Astrocyte (in vitro differentiated cells and primary cell): ENCODE data around the gene CBFA2T2. TPM values are rescaled to one million over a fixed set of nuclear protein-coding genes. Genes with fewer than 3 reads are reported as not detected.

Source experiments
- DNase-seq: peaks from one replicate; pipeline ENCODE4 v3.0.0-alpha.2; 2010; ENCODE audit warnings: low read depth
- FAIRE-seq: peaks from 2 replicates; lab custom pipeline; 2011; peaks lifted over from hg19 to GRCh38; lab: Jason Lieb, UNC
- H2AFZ ChIP-seq: 2 replicates; pipeline ENCODE4 v1.6.0; 2012; ENCODE audit warnings: low read depth, low read length, inconsistent platforms
- H3K27ac ChIP-seq: 2 replicates; pipeline ENCODE4 v1.5.1; 2011; ENCODE audit warnings: low read depth, low read length, inconsistent platforms
- H3K27me3 ChIP-seq: 2 replicates; pipeline ENCODE4 v1.6.0; 2011; ENCODE audit warnings: low read length, inconsistent platforms; ENCODE audit not compliant: insufficient read depth
- H3K36me3 ChIP-seq: 2 replicates; pipeline ENCODE4 v1.5.1; 2011; ENCODE audit warnings: low read length, inconsistent platforms; ENCODE audit not compliant: insufficient read depth
- H3K4me1 ChIP-seq: 2 replicates; pipeline ENCODE4 v1.5.1; 2011; ENCODE audit warnings: low read length, inconsistent platforms; ENCODE audit not compliant: insufficient read depth
- H3K4me2 ChIP-seq: 2 replicates; pipeline ENCODE4 v1.6.0; 2012; ENCODE audit warnings: low read length, inconsistent platforms
- H3K4me3 ChIP-seq: 2 replicates; pipeline ENCODE4 v1.5.1; 2011; ENCODE audit warnings: low read depth, mild to moderate bottlenecking, low read length, inconsistent platforms; ENCODE audit not compliant: insufficient read depth
- H3K79me2 ChIP-seq: 2 replicates; pipeline ENCODE4 v1.6.0; 2012; ENCODE audit warnings: mild to moderate bottlenecking, low read length, inconsistent platforms; ENCODE audit not compliant: insufficient read depth
- H3K9ac ChIP-seq: 2 replicates; pipeline ENCODE4 v1.6.0; 2012; ENCODE audit warnings: mild to moderate bottlenecking, low read length, inconsistent platforms
- H3K9me3 ChIP-seq: 2 replicates; pipeline ENCODE4 v1.5.1; 2012; ENCODE audit warnings: low read depth, mild to moderate bottlenecking, low read length, inconsistent platforms; ENCODE audit not compliant: insufficient read depth
- H4K20me1 ChIP-seq: 2 replicates; pipeline ENCODE4 v1.6.0; 2012; ENCODE audit warnings: low read length, inconsistent platforms; ENCODE audit not compliant: insufficient read depth
- H3K27ac Mint-ChIP-seq: one replicate; pipeline ENCODE4 v1.8.0; 2021; ENCODE audit warnings: mild to moderate bottlenecking, mixed read lengths; ENCODE audit not compliant: unreplicated experiment
- H3K27me3 Mint-ChIP-seq: one replicate; pipeline ENCODE4 v1.8.0; 2021; ENCODE audit warnings: low read depth, mixed read lengths; ENCODE audit not compliant: unreplicated experiment
- H3K36me3 Mint-ChIP-seq: one replicate; pipeline ENCODE4 v1.8.0; 2021; ENCODE audit warnings: low read depth, mixed read lengths; ENCODE audit not compliant: unreplicated experiment
- H3K4me1 Mint-ChIP-seq: one replicate; pipeline ENCODE4 v1.8.0; 2021; ENCODE audit warnings: low read depth, mixed read lengths; ENCODE audit not compliant: unreplicated experiment
- H3K4me3 Mint-ChIP-seq: one replicate; pipeline ENCODE4 v1.8.0; 2021; ENCODE audit warnings: mild to moderate bottlenecking, moderate library complexity, mixed read lengths; ENCODE audit not compliant: unreplicated experiment
- H3K9me3 Mint-ChIP-seq: one replicate; pipeline ENCODE4 v1.8.0; 2021; ENCODE audit warnings: mild to moderate bottlenecking, mixed read lengths; ENCODE audit not compliant: unreplicated experiment
- EZH2 ChIP-seq: IDR thresholded peaks from 2 replicates; pipeline ENCODE4 v1.6.1; 2012; ENCODE audit warnings: mild to moderate bottlenecking, low read length, inconsistent platforms; ENCODE audit not compliant: insufficient read depth
- total RNA-seq: library from RNA; stranded (reverse); gene quantifications from 2 replicates; pipeline ENCODE4 v1.2.1, GENCODE V29; 2021
- TF ChIP-seq, protein P1 (sequence below): IDR thresholded peaks from 2 replicates; pipeline ENCODE4 v1.5.1; 2011; ENCODE audit warnings: low read depth, mild to moderate bottlenecking, inconsistent platforms, low read length, moderate library complexity; ENCODE audit not compliant: insufficient read depth

The CBFA2T2 gene
- total RNA-seq, 1 donor from 2014 or later: 14.6 TPM

DNA sequence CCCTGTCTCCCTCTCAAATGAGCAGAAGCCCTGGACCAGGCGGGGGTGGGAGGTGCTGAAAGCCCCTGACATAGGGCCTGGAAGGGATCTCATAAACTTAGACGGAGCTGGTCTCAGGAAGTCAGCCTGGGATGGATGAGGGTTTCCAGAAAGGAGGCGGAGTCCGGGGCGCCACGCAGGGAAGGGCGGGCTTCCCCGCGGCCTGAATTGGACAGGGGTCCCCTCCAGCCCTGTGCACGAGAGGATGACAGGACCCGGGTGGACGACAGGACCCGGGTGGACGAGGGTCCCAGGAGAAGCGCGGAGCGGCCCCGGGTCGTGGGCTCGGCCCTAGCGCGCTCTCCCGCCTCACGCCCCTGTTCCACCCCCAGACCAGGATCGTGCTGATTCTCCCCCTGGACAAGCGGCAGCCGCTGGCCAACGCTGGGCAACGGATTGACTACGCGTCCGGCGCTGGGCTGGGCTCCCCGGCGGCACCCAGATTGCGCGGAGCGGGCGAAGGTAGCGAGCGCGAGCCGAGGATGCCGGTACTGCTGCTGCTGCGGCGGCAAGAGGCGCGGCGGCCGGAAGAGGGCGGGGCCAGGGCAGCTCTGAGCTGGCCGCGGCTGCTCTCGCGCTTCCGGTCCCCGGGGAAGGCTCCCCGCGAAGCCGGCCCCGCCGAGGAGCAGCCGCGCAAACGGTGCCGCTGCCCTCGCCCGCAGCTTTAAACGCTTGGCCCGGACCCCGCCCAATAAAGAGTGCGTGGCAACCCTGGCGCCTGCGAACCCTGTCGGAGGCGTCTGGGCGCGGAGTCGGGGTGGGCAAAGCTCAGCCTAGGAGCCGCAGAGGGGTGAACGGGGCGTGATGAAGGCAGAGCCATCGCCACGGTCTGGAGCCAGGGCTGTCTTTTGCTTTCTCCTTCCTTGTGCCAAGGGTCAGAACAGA lies 173.5 kb downstream of the CBFA2T2 start:
- H3K4me2 ChIP-seq: peak overlapping the region; percentile 91
- H3K9me3 ChIP-seq: no peaks in the 10 kb centered on the region
- H3K4me3 Mint-ChIP-seq: peak overlapping the region; percentile 82
- peak overlapping the region; percentile 86 for H3K9ac ChIP-seq
- H3K36me3 Mint-ChIP-seq: peaks cover 2% of the 10 kb centered on the region
- peaks cover 5% of the 10 kb centered on the region for H4K20me1 ChIP-seq
- H3K27ac ChIP-seq: peak overlapping the region; percentile 58
- no peaks in the 10 kb centered on the region for H3K27me3 ChIP-seq
- peak; percentile 44 for DNase-seq
- H3K4me1 ChIP-seq: peaks cover 24% of the 10 kb centered on the region
- no peaks in the 10 kb centered on the region for H3K79me2 ChIP-seq
- FAIRE-seq: no peak
- H2AFZ ChIP-seq: peak overlapping the region; percentile 97
- no peaks in the 10 kb centered on the region for H3K27me3 Mint-ChIP-seq
- no peaks in the 10 kb centered on the region for H3K36me3 ChIP-seq
- H3K4me3 ChIP-seq: peak overlapping the region; percentile 75
- H3K4me1 Mint-ChIP-seq: peaks cover 20% of the 10 kb centered on the region
- peak overlapping the region; percentile 34 for H3K27ac Mint-ChIP-seq
- no peaks in the 10 kb centered on the region for H3K9me3 Mint-ChIP-seq
- no peak for TF ChIP-seq EZH2
- TF ChIP-seq, protein P1, sequence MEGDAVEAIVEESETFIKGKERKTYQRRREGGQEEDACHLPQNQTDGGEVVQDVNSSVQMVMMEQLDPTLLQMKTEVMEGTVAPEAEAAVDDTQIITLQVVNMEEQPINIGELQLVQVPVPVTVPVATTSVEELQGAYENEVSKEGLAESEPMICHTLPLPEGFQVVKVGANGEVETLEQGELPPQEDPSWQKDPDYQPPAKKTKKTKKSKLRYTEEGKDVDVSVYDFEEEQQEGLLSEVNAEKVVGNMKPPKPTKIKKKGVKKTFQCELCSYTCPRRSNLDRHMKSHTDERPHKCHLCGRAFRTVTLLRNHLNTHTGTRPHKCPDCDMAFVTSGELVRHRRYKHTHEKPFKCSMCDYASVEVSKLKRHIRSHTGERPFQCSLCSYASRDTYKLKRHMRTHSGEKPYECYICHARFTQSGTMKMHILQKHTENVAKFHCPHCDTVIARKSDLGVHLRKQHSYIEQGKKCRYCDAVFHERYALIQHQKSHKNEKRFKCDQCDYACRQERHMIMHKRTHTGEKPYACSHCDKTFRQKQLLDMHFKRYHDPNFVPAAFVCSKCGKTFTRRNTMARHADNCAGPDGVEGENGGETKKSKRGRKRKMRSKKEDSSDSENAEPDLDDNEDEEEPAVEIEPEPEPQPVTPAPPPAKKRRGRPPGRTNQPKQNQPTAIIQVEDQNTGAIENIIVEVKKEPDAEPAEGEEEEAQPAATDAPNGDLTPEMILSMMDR: no peak

DNA sequence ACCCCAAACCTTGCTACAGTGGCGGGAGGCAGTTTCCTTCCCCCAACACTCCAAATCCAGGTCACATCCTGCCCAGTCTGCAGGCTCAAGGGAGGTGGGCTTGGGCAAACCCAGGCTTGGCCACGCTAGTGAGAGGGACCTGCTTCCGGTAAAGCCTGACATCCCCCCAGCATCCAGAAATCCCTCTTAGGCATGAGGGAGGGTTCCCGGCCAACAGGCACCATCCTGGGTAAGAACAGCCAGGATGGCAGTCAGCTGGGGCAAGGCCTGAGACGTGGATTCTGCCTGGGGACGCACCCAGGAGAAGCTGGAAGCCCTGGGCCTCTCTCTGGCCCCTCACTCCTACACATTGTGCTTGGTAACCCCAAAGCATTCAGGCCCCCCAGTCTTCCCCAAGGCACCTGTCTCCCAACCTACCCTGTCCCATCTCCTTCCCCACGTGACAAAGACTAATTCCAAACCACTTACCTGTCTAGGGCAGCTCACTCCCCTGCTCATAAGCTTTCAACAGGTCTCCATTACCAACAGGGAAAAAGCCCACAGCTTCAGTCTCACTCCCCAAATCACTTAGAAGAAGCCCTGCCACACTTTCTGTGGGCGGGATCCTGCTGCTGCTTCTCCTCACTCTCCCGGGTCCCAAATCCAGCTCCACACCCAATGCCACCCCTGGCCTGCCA lies 174.3 kb downstream of the CBFA2T2 start:
- no peaks in the 10 kb centered on the region for H3K79me2 ChIP-seq
- peak overlapping the region; percentile 55 for H3K27ac ChIP-seq
- H3K9ac ChIP-seq: peak overlapping the region; percentile 86
- H3K36me3 ChIP-seq: no peaks in the 10 kb centered on the region
- Mint-ChIP-seq H3K27ac (peak overlapping the region; percentile 26), H3K4me1 (peaks cover 20% of the 10 kb centered on the region), H3K36me3 (peaks cover 7% of the 10 kb centered on the region), H3K4me3 (peak overlapping the region; percentile 80), H3K9me3 (no peaks in the 10 kb centered on the region), H3K27me3 (no peaks in the 10 kb centered on the region)
- H3K4me2 ChIP-seq: peak overlapping the region; percentile 91
- H2AFZ ChIP-seq: peak overlapping the region; percentile 97
- TF ChIP-seq, protein P1: no peak
- no peak for TF ChIP-seq EZH2
- H3K4me3 ChIP-seq: peak overlapping the region; percentile 75
- H3K4me1 ChIP-seq: peaks cover 24% of the 10 kb centered on the region
- DNase-seq: no peak
- H3K27me3 ChIP-seq: no peaks in the 10 kb centered on the region
- no peak for FAIRE-seq
- H4K20me1 ChIP-seq: peaks cover 13% of the 10 kb centered on the region
- H3K9me3 ChIP-seq: no peaks in the 10 kb centered on the region
